WTC11 (cell line): ENCODE data around the gene RPS10. TPM values are rescaled to one million over a fixed set of nuclear protein-coding genes. Genes with fewer than 3 reads are reported as not detected.

Source experiments
- ATAC-seq: fragments of 200-7000 bp; cut with Tn5 transposase; 2 replicates; pipeline ENCODE4 v1.10.0; 2021; ENCODE audit warnings: mild to moderate bottlenecking, moderate library complexity
- CTCF ChIA-PET: fragments of 300-600 bp; sonication (Branson Sonifier 250); formaldehyde crosslinking; loops from one replicate; lab custom pipeline; 2021; ENCODE audit warnings: antibody characterized with exemption; lab: Charles Lee
- POLR2A ChIA-PET: fragments of 350-600 bp; sonication (Branson Sonifier 250); formaldehyde crosslinking; loops from one replicate; lab custom pipeline; 2021; ENCODE audit warnings: antibody characterized with exemption; lab: Charles Lee
- DNase-seq: peaks from one replicate; pipeline ENCODE4 v3.0.0; 2021; ENCODE audit warnings: low spot score
- H3K27ac Mint-ChIP-seq: 2 replicates; pipeline ENCODE4 v1.8.0; 2021; ENCODE audit warnings: mixed read lengths
- H3K27me3 Mint-ChIP-seq: 2 replicates; pipeline ENCODE4 v1.8.0; 2021; ENCODE audit warnings: low read depth, mild to moderate bottlenecking, moderate library complexity, mixed read lengths
- H3K36me3 Mint-ChIP-seq: 2 replicates; pipeline ENCODE4 v1.8.0; 2021; ENCODE audit warnings: mixed read lengths
- H3K4me1 Mint-ChIP-seq: 2 replicates; pipeline ENCODE4 v1.8.0; 2022; ENCODE audit warnings: mixed read lengths
- H3K4me3 Mint-ChIP-seq: 2 replicates; pipeline ENCODE4 v1.8.0; 2021; ENCODE audit warnings: mild to moderate bottlenecking, moderate library complexity, mixed read lengths
- H3K9me3 Mint-ChIP-seq: 2 replicates; pipeline ENCODE4 v1.8.0; 2021; ENCODE audit warnings: mixed read lengths
- CREB1 ChIP-seq: sonication (generic); formaldehyde crosslinking; IDR thresholded peaks from 2 replicates; pipeline ENCODE4 v1.8.0; 2023; ENCODE audit warnings: mild to moderate bottlenecking, missing genetic modification reagents
- CREM ChIP-seq: sonication (generic); formaldehyde crosslinking; IDR thresholded peaks from 2 replicates; pipeline ENCODE4 v1.8.1; 2022; ENCODE audit warnings: mild to moderate bottlenecking, missing genetic modification reagents, moderate library complexity
- E2F5 ChIP-seq: sonication (generic); formaldehyde crosslinking; IDR thresholded peaks from 2 replicates; pipeline ENCODE4 v1.8.1; 2022; ENCODE audit warnings: mild to moderate bottlenecking, moderate library complexity, missing genetic modification reagents
- ELF4 ChIP-seq: sonication (generic); formaldehyde crosslinking; IDR thresholded peaks from 2 replicates; pipeline ENCODE4 v1.8.1; 2022; ENCODE audit warnings: low read depth, mild to moderate bottlenecking, moderate library complexity, missing genetic modification reagents
- GTF2I ChIP-seq: fragments of 250-450 bp; sonication (Bioruptor Pico); conservative IDR thresholded peaks from 2 replicates; pipeline ENCODE4 v1.4.0; 2021; ENCODE audit warnings: mild to moderate bottlenecking
- IRF1 ChIP-seq: sonication (generic); formaldehyde crosslinking; IDR thresholded peaks from 2 replicates; pipeline ENCODE4 v1.8.0; 2023; ENCODE audit warnings: missing genetic modification reagents
- IRF2 ChIP-seq: sonication (generic); formaldehyde crosslinking; IDR thresholded peaks from 2 replicates; pipeline ENCODE4 v1.8.0; 2022; ENCODE audit warnings: low read depth, missing genetic modification reagents, borderline replicate concordance
- MXD4 ChIP-seq: fragments of 250-450 bp; sonication (Bioruptor Pico); IDR thresholded peaks from 2 replicates; pipeline ENCODE4 v1.8.0; 2021; ENCODE audit warnings: mild to moderate bottlenecking, moderate library complexity, borderline replicate concordance
- NR1H2 ChIP-seq: sonication (generic); formaldehyde crosslinking; IDR thresholded peaks from 2 replicates; pipeline ENCODE4 v1.9.0; 2021; ENCODE audit warnings: mild to moderate bottlenecking, moderate library complexity, missing genetic modification reagents
- NR2C2 ChIP-seq: sonication (generic); formaldehyde crosslinking; IDR thresholded peaks from 2 replicates; pipeline ENCODE4 v1.8.0; 2022; ENCODE audit warnings: mild to moderate bottlenecking, missing genetic modification reagents
- RELA ChIP-seq: sonication (generic); formaldehyde crosslinking; IDR thresholded peaks from 2 replicates; pipeline ENCODE4 v1.8.1; 2022; ENCODE audit warnings: missing genetic modification reagents, mild to moderate bottlenecking, borderline replicate concordance
- RORB ChIP-seq: fragments of 250-450 bp; sonication (Bioruptor Pico); IDR thresholded peaks from 2 replicates; pipeline ENCODE4 v1.9.0; 2021; ENCODE audit warnings: mild to moderate bottlenecking
- SMAD3 ChIP-seq: sonication (generic); formaldehyde crosslinking; IDR thresholded peaks from 2 replicates; pipeline ENCODE4 v1.8.0; 2022; ENCODE audit warnings: missing genetic modification reagents, mild to moderate bottlenecking, borderline replicate concordance
- SOX15 ChIP-seq: fragments of 250-450 bp; sonication (Bioruptor Pico); IDR thresholded peaks from 2 replicates; pipeline ENCODE4 v1.9.0; 2021; ENCODE audit warnings: mild to moderate bottlenecking
- SP1 ChIP-seq: sonication (generic); formaldehyde crosslinking; conservative IDR thresholded peaks from 2 replicates; pipeline ENCODE4 v1.8.1; 2022; ENCODE audit warnings: missing genetic modification reagents
- TCF7 ChIP-seq: sonication (generic); formaldehyde crosslinking; IDR thresholded peaks from 2 replicates; pipeline ENCODE4 v1.8.0; 2022; ENCODE audit warnings: mild to moderate bottlenecking, low read depth, missing genetic modification reagents, moderate library complexity
- ZNF219 ChIP-seq: sonication (generic); formaldehyde crosslinking; IDR thresholded peaks from 2 replicates; pipeline ENCODE4 v1.8.0; 2023; ENCODE audit warnings: missing genetic modification reagents, mild to moderate bottlenecking, borderline replicate concordance
- ZNF416 ChIP-seq: fragments of 250-450 bp; sonication (Bioruptor Pico); IDR thresholded peaks from 2 replicates; pipeline ENCODE4 v1.9.0; 2021; ENCODE audit warnings: mild to moderate bottlenecking, inconsistent platforms
- total RNA-seq: library from RNA; stranded (reverse); gene quantifications from 3 replicates; pipeline ENCODE4 v1.2.3, GENCODE V29; 2021
- TF ChIP-seq, protein P1 (sequence below): sonication (generic); formaldehyde crosslinking; IDR thresholded peaks from 2 replicates; pipeline ENCODE4 v1.8.0; 2023; ENCODE audit warnings: missing genetic modification reagents, mild to moderate bottlenecking, borderline replicate concordance
- TF ChIP-seq, protein P2 (sequence below): sonication (generic); formaldehyde crosslinking; conservative IDR thresholded peaks from 2 replicates; pipeline ENCODE4 v1.8.1; 2022; ENCODE audit warnings: mild to moderate bottlenecking, missing genetic modification reagents
- TF ChIP-seq, protein P3 (sequence below): fragments of 250-450 bp; sonication (Bioruptor Pico); IDR thresholded peaks from 2 replicates; pipeline ENCODE4 v1.9.0; 2021; ENCODE audit warnings: mild to moderate bottlenecking
- TF ChIP-seq, protein P4 (sequence below): sonication (generic); formaldehyde crosslinking; IDR thresholded peaks from 2 replicates; pipeline ENCODE4 v1.8.0; 2023; ENCODE audit warnings: mild to moderate bottlenecking, missing genetic modification reagents

Gene RPS10
- total RNA-seq, 1 experiment from 2014 or later: 2,184 TPM

GRCh38 chr6:34383161-34383631 lies 42.7 kb downstream of the RPS10 start (continued):
- TF ChIP-seq, protein P1, sequence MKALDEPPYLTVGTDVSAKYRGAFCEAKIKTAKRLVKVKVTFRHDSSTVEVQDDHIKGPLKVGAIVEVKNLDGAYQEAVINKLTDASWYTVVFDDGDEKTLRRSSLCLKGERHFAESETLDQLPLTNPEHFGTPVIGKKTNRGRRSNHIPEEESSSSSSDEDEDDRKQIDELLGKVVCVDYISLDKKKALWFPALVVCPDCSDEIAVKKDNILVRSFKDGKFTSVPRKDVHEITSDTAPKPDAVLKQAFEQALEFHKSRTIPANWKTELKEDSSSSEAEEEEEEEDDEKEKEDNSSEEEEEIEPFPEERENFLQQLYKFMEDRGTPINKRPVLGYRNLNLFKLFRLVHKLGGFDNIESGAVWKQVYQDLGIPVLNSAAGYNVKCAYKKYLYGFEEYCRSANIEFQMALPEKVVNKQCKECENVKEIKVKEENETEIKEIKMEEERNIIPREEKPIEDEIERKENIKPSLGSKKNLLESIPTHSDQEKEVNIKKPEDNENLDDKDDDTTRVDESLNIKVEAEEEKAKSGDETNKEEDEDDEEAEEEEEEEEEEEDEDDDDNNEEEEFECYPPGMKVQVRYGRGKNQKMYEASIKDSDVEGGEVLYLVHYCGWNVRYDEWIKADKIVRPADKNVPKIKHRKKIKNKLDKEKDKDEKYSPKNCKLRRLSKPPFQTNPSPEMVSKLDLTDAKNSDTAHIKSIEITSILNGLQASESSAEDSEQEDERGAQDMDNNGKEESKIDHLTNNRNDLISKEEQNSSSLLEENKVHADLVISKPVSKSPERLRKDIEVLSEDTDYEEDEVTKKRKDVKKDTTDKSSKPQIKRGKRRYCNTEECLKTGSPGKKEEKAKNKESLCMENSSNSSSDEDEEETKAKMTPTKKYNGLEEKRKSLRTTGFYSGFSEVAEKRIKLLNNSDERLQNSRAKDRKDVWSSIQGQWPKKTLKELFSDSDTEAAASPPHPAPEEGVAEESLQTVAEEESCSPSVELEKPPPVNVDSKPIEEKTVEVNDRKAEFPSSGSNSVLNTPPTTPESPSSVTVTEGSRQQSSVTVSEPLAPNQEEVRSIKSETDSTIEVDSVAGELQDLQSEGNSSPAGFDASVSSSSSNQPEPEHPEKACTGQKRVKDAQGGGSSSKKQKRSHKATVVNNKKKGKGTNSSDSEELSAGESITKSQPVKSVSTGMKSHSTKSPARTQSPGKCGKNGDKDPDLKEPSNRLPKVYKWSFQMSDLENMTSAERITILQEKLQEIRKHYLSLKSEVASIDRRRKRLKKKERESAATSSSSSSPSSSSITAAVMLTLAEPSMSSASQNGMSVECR: no peak
- no peak for TF ChIP-seq RELA
- TF ChIP-seq SOX15: no peak
- TF ChIP-seq SP1 (CRISPR knock-in tag): no peak
- TF ChIP-seq E2F5 (CRISPR knock-in tag): no peak
- no peak for TF ChIP-seq ELF4 (CRISPR knock-in tag)

DNA sequence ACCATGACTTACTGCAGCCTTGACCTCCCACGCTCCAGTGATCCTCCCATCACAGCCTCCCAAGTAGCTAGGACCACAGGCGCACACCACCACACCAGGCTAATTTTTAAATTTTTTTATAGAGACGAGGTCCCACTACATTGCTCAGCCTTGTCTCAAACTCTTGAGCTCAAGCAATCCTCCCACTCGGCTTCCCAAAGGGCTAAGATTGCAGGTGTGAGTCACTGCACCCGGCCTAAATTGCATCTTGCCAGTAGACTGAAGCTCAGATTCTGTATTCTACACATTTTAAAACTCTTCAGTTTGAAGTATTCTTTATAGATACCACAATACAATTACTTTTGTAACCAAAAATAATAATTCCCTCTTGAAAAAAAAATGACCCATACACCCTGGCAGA lies 44.8 kb downstream of the RPS10 start:
- CTCF ChIA-PET: no interaction called here
- Mint-ChIP-seq H3K27me3 (no peaks in the 10 kb centered on the region), H3K9me3 (no peaks in the 10 kb centered on the region), H3K36me3 (no peaks in the 10 kb centered on the region)
- TF ChIP-seq IRF2 (CRISPR knock-in tag) (no peak), NR2C2 (CRISPR knock-in tag) (no peak), NR1H2 (CRISPR knock-in tag) (no peak), CREB1 (CRISPR knock-in tag) (no peak), TCF7 (CRISPR knock-in tag) (no peak), CREM (CRISPR knock-in tag) (no peak), GTF2I (CRISPR knock-in tag) (no peak), SOX15 (no peak), MXD4 (no peak), IRF1 (no peak), ZNF416 (CRISPR knock-in tag) (no peak), SMAD3 (CRISPR knock-in tag) (no peak), RORB (no peak), E2F5 (CRISPR knock-in tag) (no peak), ZNF219 (CRISPR knock-in tag) (no peak)
- TF ChIP-seq, protein P2, sequence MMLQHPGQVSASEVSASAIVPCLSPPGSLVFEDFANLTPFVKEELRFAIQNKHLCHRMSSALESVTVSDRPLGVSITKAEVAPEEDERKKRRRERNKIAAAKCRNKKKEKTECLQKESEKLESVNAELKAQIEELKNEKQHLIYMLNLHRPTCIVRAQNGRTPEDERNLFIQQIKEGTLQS (CRISPR knock-in tag): no peak
- TF ChIP-seq, protein P3, sequence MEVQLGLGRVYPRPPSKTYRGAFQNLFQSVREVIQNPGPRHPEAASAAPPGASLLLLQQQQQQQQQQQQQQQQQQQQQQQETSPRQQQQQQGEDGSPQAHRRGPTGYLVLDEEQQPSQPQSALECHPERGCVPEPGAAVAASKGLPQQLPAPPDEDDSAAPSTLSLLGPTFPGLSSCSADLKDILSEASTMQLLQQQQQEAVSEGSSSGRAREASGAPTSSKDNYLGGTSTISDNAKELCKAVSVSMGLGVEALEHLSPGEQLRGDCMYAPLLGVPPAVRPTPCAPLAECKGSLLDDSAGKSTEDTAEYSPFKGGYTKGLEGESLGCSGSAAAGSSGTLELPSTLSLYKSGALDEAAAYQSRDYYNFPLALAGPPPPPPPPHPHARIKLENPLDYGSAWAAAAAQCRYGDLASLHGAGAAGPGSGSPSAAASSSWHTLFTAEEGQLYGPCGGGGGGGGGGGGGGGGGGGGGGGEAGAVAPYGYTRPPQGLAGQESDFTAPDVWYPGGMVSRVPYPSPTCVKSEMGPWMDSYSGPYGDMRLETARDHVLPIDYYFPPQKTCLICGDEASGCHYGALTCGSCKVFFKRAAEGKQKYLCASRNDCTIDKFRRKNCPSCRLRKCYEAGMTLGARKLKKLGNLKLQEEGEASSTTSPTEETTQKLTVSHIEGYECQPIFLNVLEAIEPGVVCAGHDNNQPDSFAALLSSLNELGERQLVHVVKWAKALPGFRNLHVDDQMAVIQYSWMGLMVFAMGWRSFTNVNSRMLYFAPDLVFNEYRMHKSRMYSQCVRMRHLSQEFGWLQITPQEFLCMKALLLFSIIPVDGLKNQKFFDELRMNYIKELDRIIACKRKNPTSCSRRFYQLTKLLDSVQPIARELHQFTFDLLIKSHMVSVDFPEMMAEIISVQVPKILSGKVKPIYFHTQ (CRISPR knock-in tag): no peak
- TF ChIP-seq, protein P4, sequence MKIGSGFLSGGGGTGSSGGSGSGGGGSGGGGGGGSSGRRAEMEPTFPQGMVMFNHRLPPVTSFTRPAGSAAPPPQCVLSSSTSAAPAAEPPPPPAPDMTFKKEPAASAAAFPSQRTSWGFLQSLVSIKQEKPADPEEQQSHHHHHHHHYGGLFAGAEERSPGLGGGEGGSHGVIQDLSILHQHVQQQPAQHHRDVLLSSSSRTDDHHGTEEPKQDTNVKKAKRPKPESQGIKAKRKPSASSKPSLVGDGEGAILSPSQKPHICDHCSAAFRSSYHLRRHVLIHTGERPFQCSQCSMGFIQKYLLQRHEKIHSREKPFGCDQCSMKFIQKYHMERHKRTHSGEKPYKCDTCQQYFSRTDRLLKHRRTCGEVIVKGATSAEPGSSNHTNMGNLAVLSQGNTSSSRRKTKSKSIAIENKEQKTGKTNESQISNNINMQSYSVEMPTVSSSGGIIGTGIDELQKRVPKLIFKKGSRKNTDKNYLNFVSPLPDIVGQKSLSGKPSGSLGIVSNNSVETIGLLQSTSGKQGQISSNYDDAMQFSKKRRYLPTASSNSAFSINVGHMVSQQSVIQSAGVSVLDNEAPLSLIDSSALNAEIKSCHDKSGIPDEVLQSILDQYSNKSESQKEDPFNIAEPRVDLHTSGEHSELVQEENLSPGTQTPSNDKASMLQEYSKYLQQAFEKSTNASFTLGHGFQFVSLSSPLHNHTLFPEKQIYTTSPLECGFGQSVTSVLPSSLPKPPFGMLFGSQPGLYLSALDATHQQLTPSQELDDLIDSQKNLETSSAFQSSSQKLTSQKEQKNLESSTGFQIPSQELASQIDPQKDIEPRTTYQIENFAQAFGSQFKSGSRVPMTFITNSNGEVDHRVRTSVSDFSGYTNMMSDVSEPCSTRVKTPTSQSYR (CRISPR knock-in tag): no peak
- TF ChIP-seq, all 79 proteins: peak for 0
- Mint-ChIP-seq H3K4me3 (no peak overlapping the region), H3K4me1 (peaks cover 24% of the 10 kb centered on the region), H3K27ac (no peak overlapping the region; the same call in 1 of the 2 replicates)
- POLR2A ChIA-PET: interaction anchor here (0.6 to 0.9 kb wide), 2 partner anchors 33 to 144 kb away, joined by 4 to 6 read pairs; partner anchors contain the start of gene HMGA1
- DNase-seq (no peak), ATAC-seq (no peak)
